ENCODE data around the gene NUP160. TPM values are rescaled to one million over a fixed set of nuclear protein-coding genes. Genes with fewer than 3 reads are reported as not detected.
"Not testable (repeated sequence)": the region's sequence is repeated elsewhere in the genome, so short reads cannot be mapped to it uniquely, and the experiment has no call there.

NUP160 gene, protein sequence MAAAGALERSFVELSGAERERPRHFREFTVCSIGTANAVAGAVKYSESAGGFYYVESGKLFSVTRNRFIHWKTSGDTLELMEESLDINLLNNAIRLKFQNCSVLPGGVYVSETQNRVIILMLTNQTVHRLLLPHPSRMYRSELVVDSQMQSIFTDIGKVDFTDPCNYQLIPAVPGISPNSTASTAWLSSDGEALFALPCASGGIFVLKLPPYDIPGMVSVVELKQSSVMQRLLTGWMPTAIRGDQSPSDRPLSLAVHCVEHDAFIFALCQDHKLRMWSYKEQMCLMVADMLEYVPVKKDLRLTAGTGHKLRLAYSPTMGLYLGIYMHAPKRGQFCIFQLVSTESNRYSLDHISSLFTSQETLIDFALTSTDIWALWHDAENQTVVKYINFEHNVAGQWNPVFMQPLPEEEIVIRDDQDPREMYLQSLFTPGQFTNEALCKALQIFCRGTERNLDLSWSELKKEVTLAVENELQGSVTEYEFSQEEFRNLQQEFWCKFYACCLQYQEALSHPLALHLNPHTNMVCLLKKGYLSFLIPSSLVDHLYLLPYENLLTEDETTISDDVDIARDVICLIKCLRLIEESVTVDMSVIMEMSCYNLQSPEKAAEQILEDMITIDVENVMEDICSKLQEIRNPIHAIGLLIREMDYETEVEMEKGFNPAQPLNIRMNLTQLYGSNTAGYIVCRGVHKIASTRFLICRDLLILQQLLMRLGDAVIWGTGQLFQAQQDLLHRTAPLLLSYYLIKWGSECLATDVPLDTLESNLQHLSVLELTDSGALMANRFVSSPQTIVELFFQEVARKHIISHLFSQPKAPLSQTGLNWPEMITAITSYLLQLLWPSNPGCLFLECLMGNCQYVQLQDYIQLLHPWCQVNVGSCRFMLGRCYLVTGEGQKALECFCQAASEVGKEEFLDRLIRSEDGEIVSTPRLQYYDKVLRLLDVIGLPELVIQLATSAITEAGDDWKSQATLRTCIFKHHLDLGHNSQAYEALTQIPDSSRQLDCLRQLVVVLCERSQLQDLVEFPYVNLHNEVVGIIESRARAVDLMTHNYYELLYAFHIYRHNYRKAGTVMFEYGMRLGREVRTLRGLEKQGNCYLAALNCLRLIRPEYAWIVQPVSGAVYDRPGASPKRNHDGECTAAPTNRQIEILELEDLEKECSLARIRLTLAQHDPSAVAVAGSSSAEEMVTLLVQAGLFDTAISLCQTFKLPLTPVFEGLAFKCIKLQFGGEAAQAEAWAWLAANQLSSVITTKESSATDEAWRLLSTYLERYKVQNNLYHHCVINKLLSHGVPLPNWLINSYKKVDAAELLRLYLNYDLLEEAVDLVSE (N-terminal part only)
- total RNA-seq (10 to 100 TPM; 65.1 to 69.9 TPM), polyA plus RNA-seq (30.0 TPM)

DNA sequence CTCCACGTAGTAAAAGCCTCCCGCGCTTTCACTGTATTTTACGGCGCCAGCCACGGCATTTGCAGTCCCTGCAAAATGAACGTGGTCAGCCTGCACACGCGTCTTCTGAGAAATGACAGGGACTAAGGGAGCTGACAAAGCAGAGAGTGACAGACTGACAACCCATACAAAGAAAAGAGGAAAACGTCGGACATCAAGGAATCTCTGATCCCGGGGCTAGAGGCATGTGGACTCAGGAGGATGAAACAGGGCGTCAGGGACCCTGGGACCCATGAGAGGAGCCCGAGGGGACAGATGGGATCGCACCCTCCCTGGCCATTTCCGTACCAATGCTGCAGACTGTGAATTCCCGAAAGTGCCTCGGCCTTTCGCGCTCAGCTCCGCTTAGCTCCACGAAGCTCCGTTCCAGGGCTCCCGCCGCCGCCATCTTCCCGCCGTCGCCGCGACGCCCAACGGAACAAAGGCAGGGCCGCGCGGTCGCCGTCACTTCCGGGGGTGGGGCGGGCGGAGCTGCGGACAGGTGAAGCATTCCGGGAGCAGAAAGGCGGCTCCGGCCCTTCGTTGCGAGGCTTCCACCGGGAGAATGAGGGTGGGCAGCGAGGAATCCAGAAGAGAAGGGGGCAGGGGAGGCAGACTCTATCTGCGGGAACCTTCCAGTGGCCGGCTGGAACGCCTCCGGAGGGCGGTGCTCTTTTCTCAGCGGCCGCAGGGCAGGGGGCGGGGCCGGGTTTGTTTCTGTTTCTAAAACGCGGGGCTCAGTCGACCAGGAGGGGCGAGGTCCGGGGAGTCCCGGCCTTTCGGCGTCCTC, at the start of gene NUP160:
Gene NUP160 (minus strand): TSS at position 459 of the 808 bp plus-strand sequence. CDS start 32 bp downstream, at position 427.
- peak within 1 kb of the TSS; percentile 94 to 100 (median 99) for H3K4me3 Mint-ChIP-seq
- Histone ChIP-seq H3K4me3 (ENCODE audit: low read length) (peak within 1 kb of the TSS; percentile 100), H3K9me3 (ENCODE audit: low read length) (no peaks in the 10 kb centered on the region), H3K36me3 (ENCODE audit: insufficient read depth, low read length) (peaks cover 9% of the 10 kb centered on the region), H3K4me1 (ENCODE audit: insufficient read depth, low read length) (peaks cover 61% of the 10 kb centered on the region), H3K27me3 (ENCODE audit: insufficient read depth, low read length, poor library complexity, severe bottlenecking) (no peaks in the 10 kb centered on the region), H3K27ac (ENCODE audit: low read depth, low read length) (peak within 1 kb of the TSS; percentile 97)
- ChIA-PET CTCF (no interaction called here), POLR2A (interaction anchor here (0.6 to 1.8 kb wide), 3 partner anchors 37 to 260 kb away, joined by 3 to 6 read pairs (median 3); partner anchors contain the start of gene FNBP4)
- DNase-seq, result peak; percentile 81 to 89 (median 83)
- peaks cover 3 to 24% (median 10%) of the 10 kb centered on the region in 3 donors for H3K36me3 Mint-ChIP-seq
- H3K27me3 Mint-ChIP-seq, result no peaks in the 10 kb centered on the region
- peaks cover 31 to 57% (median 49%) of the 10 kb centered on the region in 3 donors for H3K4me1 Mint-ChIP-seq
- no peaks in the 10 kb centered on the region for H3K9me3 Mint-ChIP-seq
- H3K27ac Mint-ChIP-seq, result peak within 1 kb of the TSS; percentile 93 to 100 (median 100)

DNA sequence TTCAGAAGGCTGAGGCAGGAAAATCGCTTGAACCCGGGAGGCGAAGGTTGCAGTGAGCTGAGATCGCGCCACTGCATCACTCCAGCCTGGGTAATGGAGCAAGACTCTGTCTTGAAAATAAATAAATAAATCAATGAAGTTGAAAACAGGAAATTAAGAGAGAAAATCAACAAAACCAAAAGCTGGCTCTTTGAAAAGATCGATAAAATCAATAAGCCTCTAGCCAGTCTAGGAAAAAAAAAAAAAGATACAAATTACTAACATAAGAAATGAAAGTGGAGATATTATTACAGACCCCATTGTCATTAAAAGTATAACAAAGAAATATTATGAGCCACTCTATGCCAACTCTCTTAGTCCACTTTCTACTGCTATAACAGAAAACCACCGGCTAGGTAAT, 48.0 kb upstream of the NUP160 start:
- Histone ChIP-seq H3K4me3 (ENCODE audit: low read length) (no peak overlapping the region), H3K4me1 (ENCODE audit: insufficient read depth, low read length) (peaks cover 10% of the 10 kb centered on the region), H3K36me3 (ENCODE audit: insufficient read depth, low read length) (no peaks in the 10 kb centered on the region), H3K27ac (ENCODE audit: low read depth, low read length) (no peak overlapping the region), H3K9me3 (ENCODE audit: low read length) (no peaks in the 10 kb centered on the region), H3K27me3 (ENCODE audit: insufficient read depth, low read length, poor library complexity, severe bottlenecking) (no peaks in the 10 kb centered on the region)
- no peak for DNase-seq
- peaks cover 0 to 3% of the 10 kb centered on the region in 2 donors for H3K27me3 Mint-ChIP-seq
- peaks cover 9 to 12% (median 11%) of the 10 kb centered on the region in 3 donors for H3K4me1 Mint-ChIP-seq
- no peak overlapping the region for H3K4me3 Mint-ChIP-seq
- no peaks in the 10 kb centered on the region for H3K36me3 Mint-ChIP-seq
- POLR2A ChIA-PET, result no interaction called here
- H3K27ac Mint-ChIP-seq, result no peak overlapping the region
- H3K9me3 Mint-ChIP-seq, result no peaks in the 10 kb centered on the region
- CTCF ChIA-PET, result no interaction called here

DNA sequence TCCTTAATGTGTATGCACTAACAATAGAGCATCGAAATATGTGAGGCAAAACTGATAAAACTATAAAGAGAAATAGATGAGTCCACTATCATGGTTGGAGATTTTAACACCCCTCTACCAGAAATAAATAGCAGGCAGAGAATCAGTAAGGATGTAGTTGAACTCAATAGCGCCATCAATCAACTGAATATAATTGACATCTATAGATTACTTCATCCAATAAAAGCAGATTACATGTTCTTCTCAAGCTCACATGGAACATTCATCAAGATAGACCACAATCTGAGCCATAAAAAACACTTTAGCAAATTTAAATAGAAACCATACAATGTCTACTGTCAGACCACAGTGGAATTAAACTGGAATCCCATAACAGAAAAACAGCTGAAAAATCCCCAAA, 46.9 kb upstream of the NUP160 start:
- ChIA-PET CTCF (no interaction called here), POLR2A (no interaction called here)
- no peak overlapping the region for H3K4me3 ChIP-seq (ENCODE audit: low read length)
- Mint-ChIP-seq H3K27me3 (peaks cover 0 to 3% of the 10 kb centered on the region in 2 donors), H3K9me3 (no peaks in the 10 kb centered on the region), H3K4me3 (no peak overlapping the region), H3K27ac (no peak overlapping the region), H3K36me3 (no peaks in the 10 kb centered on the region), H3K4me1 (peaks cover 12 to 13% (median 13%) of the 10 kb centered on the region in 3 donors)
- H3K27me3 ChIP-seq (ENCODE audit: insufficient read depth, low read length, poor library complexity, severe bottlenecking), result no peaks in the 10 kb centered on the region
- no peak overlapping the region for H3K27ac ChIP-seq (ENCODE audit: low read depth, low read length)
- DNase-seq, result no peak
- no peaks in the 10 kb centered on the region for H3K36me3 ChIP-seq (ENCODE audit: insufficient read depth, low read length)
- peaks cover 12% of the 10 kb centered on the region for H3K4me1 ChIP-seq (ENCODE audit: insufficient read depth, low read length)
- H3K9me3 ChIP-seq (ENCODE audit: low read length), result no peaks in the 10 kb centered on the region

DNA sequence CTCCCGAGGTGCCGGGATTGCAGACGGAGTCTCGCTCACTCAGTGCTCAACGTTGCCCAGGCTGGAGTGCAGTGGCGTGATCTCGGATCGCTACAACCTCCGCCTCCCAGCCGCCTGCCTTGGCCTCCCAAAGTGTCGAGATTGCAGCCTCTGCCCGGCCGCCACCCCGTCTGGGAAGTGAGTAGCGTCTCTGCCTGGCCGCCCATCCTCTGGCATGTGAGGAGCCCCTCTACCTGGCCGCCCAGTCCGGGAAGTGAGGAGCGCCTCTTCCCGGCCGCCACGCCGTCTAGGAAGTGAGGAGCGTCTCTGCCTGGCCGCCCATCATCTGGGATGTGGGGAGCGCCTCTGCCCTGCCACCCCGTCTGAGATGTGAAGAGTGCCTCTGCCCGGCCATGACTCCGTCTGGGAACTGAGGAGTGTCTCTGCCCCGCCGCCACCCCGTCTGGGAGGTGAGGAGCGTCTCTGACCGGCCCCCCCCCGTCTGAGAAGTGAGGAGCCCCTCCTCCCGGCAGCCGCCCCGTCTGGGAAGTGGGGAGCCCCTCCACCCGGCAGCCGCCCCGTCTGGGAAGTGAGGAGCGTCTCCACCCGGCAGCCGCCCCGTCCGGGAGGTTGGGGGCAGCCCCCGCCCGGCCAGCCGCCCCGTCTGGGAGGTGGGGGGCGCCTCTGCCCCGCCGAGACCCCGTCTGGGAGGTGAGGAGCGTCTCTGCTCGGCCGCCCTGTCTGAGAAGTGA, 44.6 kb upstream of the NUP160 start:
- H3K27ac ChIP-seq (ENCODE audit: low read depth, low read length); POLR2A ChIA-PET; H3K9me3 ChIP-seq (ENCODE audit: low read length); CTCF ChIA-PET; DNase-seq; H3K27me3 Mint-ChIP-seq; H3K4me3 Mint-ChIP-seq; H3K36me3 ChIP-seq (ENCODE audit: insufficient read depth, low read length); H3K36me3 Mint-ChIP-seq; H3K9me3 Mint-ChIP-seq; H3K4me3 ChIP-seq (ENCODE audit: low read length); H3K27me3 ChIP-seq (ENCODE audit: insufficient read depth, low read length, poor library complexity, severe bottlenecking): not testable (repeated sequence)
- Mint-ChIP-seq H3K27ac (peak overlapping the region in 1 of 8 donors; percentile 54), H3K4me1 (peaks cover 13 to 23% (median 22%) of the 10 kb centered on the region in 3 donors)
- H3K4me1 ChIP-seq (ENCODE audit: insufficient read depth, low read length), result peaks cover 27% of the 10 kb centered on the region

- H3K4me1 ChIP-seq (ENCODE audit: insufficient read depth, low read length), result peaks cover 27% of the 10 kb centered on the region
- no peaks in the 10 kb centered on the region for H3K27me3 ChIP-seq (ENCODE audit: insufficient read depth, low read length, poor library complexity, severe bottlenecking)
- Mint-ChIP-seq H3K4me3 (no peak overlapping the region), H3K36me3 (no peaks in the 10 kb centered on the region), H3K4me1 (peaks cover 13 to 23% (median 22%) of the 10 kb centered on the region in 3 donors), H3K27ac (no peak overlapping the region), H3K9me3 (no peaks in the 10 kb centered on the region), H3K27me3 (peaks cover 0 to 3% of the 10 kb centered on the region in 2 donors)
- H3K4me3 ChIP-seq (ENCODE audit: low read length), result no peak overlapping the region
- ChIA-PET CTCF (no interaction called here), POLR2A (no interaction called here)
- no peaks in the 10 kb centered on the region for H3K36me3 ChIP-seq (ENCODE audit: insufficient read depth, low read length)
- H3K27ac ChIP-seq (ENCODE audit: low read depth, low read length), result no peak overlapping the region
- DNase-seq, result no peak
- H3K9me3 ChIP-seq (ENCODE audit: low read length), result no peaks in the 10 kb centered on the region
Observed at GRCh38 chr11:47891886-47892285, 43.7 kb upstream of the NUP160 start.

DNA sequence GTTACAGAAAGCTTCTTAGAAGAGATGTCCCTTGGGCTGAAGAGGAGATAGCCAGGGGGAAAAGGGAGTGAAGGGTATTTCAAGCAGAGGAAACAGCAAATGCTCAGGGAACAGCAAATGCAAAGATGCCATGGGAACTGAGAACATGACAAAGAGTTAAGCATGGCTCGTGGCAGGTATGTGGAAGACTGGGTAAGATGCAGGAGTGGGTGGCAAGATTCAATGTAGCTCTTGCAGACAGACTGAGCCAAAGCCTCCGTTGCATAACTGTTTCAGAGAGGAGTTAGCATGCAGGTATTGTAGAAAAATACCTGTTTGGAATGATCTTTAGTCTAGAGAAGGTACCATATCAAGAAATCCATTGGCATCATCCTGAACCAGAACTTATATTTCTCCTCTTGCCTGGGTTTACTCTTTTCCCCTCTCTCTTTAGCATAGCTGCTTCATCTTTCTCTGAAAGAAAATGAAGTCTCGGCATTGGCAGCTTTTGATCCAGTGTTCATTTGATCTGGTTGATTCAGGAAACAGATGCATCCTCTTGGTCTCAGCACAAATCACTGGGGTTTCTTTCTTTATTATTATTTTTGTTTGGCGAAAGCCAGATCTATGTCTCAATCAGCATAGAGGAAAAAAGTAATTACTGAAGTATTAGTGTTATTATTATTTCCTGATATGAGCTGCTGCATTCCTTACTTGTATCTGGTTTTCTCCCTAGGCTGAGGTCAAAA, 41.7 kb upstream of the NUP160 start:
- Mint-ChIP-seq H3K4me3 (peak overlapping the region in 1 of 7 donors; percentile 42), H3K27me3 (no peaks in the 10 kb centered on the region), H3K27ac (peak overlapping the region in 6 of 8 donors; percentile 6 to 76 (median 57))

More for the DNA sequence above, 41.7 kb upstream of the NUP160 start:
- no peaks in the 10 kb centered on the region for H3K9me3 ChIP-seq (ENCODE audit: low read length)
- DNase-seq, result peak in 1 of 5 donors; percentile 10
- H3K27me3 ChIP-seq (ENCODE audit: insufficient read depth, low read length, poor library complexity, severe bottlenecking), result no peaks in the 10 kb centered on the region
- no peaks in the 10 kb centered on the region for H3K9me3 Mint-ChIP-seq
- no peaks in the 10 kb centered on the region for H3K36me3 Mint-ChIP-seq
- H3K36me3 ChIP-seq (ENCODE audit: insufficient read depth, low read length), result no peaks in the 10 kb centered on the region
- H3K4me1 ChIP-seq (ENCODE audit: insufficient read depth, low read length), result peaks cover 46% of the 10 kb centered on the region
- ChIA-PET POLR2A (no interaction called here), CTCF (no interaction called here)
- H3K27ac ChIP-seq (ENCODE audit: low read depth, low read length), result no peak overlapping the region
- H3K4me1 Mint-ChIP-seq, result peaks cover 18 to 34% (median 33%) of the 10 kb centered on the region in 3 donors
- no peak overlapping the region for H3K4me3 ChIP-seq (ENCODE audit: low read length)

All from CD8-positive, alpha-beta memory T cell (primary cell).